Measurements from ENCODE around the gene SCN1A. TPM values are rescaled to one million over a fixed set of nuclear protein-coding genes. Genes with fewer than 3 reads are reported as not detected.
A peak's percentile ranks its signal among the peaks of the same experiment; 100 is the strongest.

SCN1A gene
- total and polyA plus RNA-seq, 2 of the 13 experiments (the other 11 are each of a cell fraction or from before 2014, with no cell fraction given) = 19.9 to 39.4 TPM

DNA sequence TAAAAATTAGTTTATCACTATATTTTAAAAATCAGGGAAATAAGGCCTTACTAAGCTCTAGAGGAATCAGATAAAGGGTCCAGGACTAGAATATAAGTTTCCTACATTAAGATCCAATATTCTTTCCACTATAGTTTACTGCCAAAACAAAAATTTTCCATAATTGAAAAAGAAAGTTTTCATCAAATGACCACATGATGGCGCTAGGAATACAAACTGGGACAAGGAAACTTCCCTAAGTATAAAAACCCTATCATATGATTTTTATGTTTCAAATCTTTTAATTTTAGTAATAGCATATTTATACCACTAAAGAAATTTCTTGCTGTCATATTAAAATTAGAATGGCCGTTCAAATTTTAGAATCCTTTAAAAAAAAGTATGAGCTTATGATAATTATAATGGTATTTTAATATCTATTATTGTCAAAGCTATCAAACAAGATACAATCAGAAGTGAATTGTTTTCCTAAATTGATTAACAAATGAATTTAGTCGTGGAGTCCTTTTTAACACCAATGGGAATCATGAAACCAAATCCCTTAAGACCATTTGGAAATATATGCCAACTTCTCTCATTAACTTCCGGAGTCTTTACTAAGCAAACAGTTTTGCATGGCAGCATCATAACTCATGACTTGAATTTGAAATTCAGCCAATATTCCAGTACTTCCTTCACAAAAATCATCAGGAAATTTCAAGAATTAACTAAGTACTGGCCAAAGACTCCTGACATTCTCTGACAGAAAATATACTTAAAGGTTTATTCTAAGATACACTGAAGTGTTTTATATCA, 70.3 kb downstream of the SCN1A start:
- FAIRE-seq (no peak), DNase-seq (ENCODE audit: low spot score) (peak; percentile 47), ATAC-seq (no peak)
- no peaks in the 10 kb centered on the region for H3K79me2 ChIP-seq (ENCODE audit: insufficient read depth, low read length)
- no peaks in the 10 kb centered on the region for H3K9me3 ChIP-seq (ENCODE audit: low read length)
- POLR2A ChIA-PET = interaction anchor here (1.3 to 1.5 kb wide), 2 partner anchors 70 to 77 kb away, joined by 3 to 6 read pairs; partner anchors contain the start of gene SCN1A
- peaks cover 6% of the 10 kb centered on the region; the same call in 1 of the 2 replicates for H3K4me1 ChIP-seq (ENCODE audit: insufficient read depth, low read length)
- in situ Hi-C loops (cut with HindIII; ENCODE audit: extremely low pct_ligation_motif_present, low pct_unique_long_range_greater_than_20kb) (loop anchor here (5.0 kb wide), 2 partner anchors 70 to 125 kb away; partner anchors contain the start of gene SCN1A), intact Hi-C loops (cut with micrococcal nuclease; ENCODE audit: unreplicated experiment) (loop anchor here (1.0 kb wide), 4 partner anchors 71 to 362 kb away; partner anchors contain the start of gene SCN1A)
- H3K27ac ChIP-seq (ENCODE audit: extremely low read length, insufficient read depth, low read length) = no peak overlapping the region
- H3K9ac ChIP-seq (ENCODE audit: insufficient read depth, low read depth, low read length) = no peak overlapping the region
- H3K4me3 ChIP-seq (replicated peaks in 1 of 3; ENCODE audit: insufficient read depth in 1 of 3, low read depth in 2 of 3, low read length in 3 of 3) = no peak overlapping the region
- H3K27me3 ChIP-seq (ENCODE audit: control insufficient read depth in 1 of 2, insufficient read depth in 2 of 2, low read length in 2 of 2) = no peaks in the 10 kb centered on the region
- TF ChIP-seq THAP11 (CRISPR knock-in tag; IDR thresholded peaks at IDR 0.05) (no peak), ZNF138 (CRISPR knock-in tag; IDR thresholded peaks at IDR 0.05; ENCODE audit: low read depth) (no peak), SMC3 (IDR thresholded peaks at IDR 0.05; ENCODE audit: low read length) (peak; percentile 86), SOX13 (IDR thresholded peaks at IDR 0.05) (no peak), SOX13 (CRISPR knock-in tag; conservative IDR thresholded peaks at IDR 0.05 in 1 of 2, IDR thresholded peaks at IDR 0.05 in 1 of 2) (no peak), ATRX (CRISPR knock-in tag; IDR thresholded peaks at IDR 0.05; ENCODE audit: borderline replicate concordance) (no peak), ARID3A (IDR thresholded peaks at IDR 0.05; ENCODE audit: low read depth, low read length) (0 out of 2 replicates have a peak, but pooled peaks have one; percentile 45), CTCF (CRISPR knock-in tag; IDR thresholded peaks at IDR 0.05) (peak; percentile 62), RAD21 (CRISPR knock-in tag; IDR thresholded peaks at IDR 0.05) (peak; percentile 37; the same call in 1 of the 2 replicates), MTA1 (CRISPR knock-in tag; IDR thresholded peaks at IDR 0.05; ENCODE audit: borderline replicate concordance) (no peak), STAG1 (CRISPR knock-in tag; IDR thresholded peaks at IDR 0.05) (peak; percentile 80), TSC22D2 (CRISPR knock-in tag; IDR thresholded peaks at IDR 0.05; ENCODE audit: borderline replicate concordance) (no peak)
- H3K4me2 ChIP-seq (ENCODE audit: low read depth, low read length) = no peak overlapping the region
- no TSS peak for BruUV-seq (replicated peaks)
- CTCF ChIA-PET (ENCODE audit: low intra/inter-chr PET ratio, low total read pairs) = interaction anchor here (1.1 to 3.8 kb wide), 3 partner anchors 70 to 361 kb away, joined by 3 to 36 read pairs (median 19); partner anchors contain the start of gene SCN1A
- no peak overlapping the region for H2AFZ ChIP-seq (ENCODE audit: low read length)
- H4K20me1 ChIP-seq (ENCODE audit: insufficient read depth, low read length) = no peaks in the 10 kb centered on the region
- WGBS (ENCODE audit: low lambda C conversion rate) = 26% methylated on average over 4 of the region's 4 CpGs
- H3K36me3 ChIP-seq (replicated peaks in 1 of 2; ENCODE audit: control insufficient read depth in 1 of 2, insufficient read depth in 2 of 2, low read length in 2 of 2) = no peaks in the 10 kb centered on the region
